ENCODE data around the gene HMCN2. TPM values are rescaled to one million over a fixed set of nuclear protein-coding genes. Genes with fewer than 3 reads are reported as not detected.

Gene HMCN2
- total RNA-seq, 4 donors from 2014 or later = 0.68 to 9.2 (median 4.7) TPM

DNA sequence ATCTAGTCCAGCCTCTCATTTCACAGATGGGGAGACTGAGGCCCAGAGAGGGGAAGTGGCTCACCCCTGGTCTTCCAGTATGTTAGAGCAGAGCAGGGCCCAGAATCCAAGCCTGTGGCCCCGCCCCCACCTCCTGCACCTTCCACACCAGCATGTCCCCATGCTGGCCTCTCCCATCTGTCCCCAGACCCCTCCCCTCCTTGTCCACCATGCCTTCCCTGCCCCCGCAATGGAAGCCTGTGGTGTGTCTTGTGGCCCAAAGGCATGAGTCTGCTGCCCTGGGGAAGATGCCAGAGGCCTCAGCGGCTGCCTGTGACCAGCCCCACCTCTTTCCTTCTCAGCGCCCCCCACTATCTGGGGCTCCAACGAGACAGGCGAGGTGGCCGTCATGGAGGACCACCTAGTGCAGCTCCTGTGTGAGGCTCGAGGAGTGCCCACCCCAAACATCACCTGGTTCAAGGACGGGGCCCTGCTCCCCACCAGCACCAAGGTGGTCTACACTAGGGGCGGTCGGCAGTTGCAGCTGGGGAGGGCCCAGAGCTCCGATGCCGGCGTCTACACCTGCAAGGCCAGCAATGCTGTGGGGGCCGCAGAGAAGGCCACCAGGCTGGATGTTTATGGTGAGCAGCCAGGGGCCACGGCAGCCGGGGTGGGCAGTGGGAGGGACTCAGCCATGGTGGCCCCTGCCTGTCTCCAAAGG, 87.2 kb downstream of the HMCN2 start:
- no peak for TF ChIP-seq CTCF (IDR thresholded peaks at IDR 0.05; ENCODE audit: low read depth)

- TF ChIP-seq CTCF (IDR thresholded peaks at IDR 0.05; ENCODE audit: low read depth) = no peak
Measured at GRCh38 chr9:130354378-130354777, 88.8 kb downstream of the HMCN2 start.

GRCh38 chr9:130354806-130355205, 89.2 kb downstream of the HMCN2 start:
- TF ChIP-seq CTCF (IDR thresholded peaks at IDR 0.05; ENCODE audit: low read depth) = no peak

DNA sequence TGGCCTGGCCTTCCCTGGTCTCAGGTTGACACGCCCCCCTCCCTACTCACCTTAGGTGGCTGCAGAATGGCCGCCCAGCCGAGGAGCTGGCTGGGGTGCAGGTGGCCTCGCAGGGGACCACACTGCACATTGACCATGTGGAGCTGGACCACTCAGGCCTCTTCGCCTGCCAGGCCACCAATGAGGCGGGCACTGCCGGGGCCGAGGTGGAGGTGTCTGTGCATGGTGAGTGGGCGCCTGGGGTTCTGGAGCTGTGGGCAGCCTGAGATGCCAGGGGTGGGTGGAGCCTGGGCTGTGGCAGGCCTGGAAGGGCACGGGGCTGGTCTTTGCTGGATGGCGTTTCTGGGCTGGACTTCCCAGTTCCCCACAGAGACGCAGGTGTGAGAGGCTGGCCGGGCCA, 90.5 kb downstream of the HMCN2 start:
- TF ChIP-seq CTCF (IDR thresholded peaks at IDR 0.05; ENCODE audit: low read depth) = no peak

DNA sequence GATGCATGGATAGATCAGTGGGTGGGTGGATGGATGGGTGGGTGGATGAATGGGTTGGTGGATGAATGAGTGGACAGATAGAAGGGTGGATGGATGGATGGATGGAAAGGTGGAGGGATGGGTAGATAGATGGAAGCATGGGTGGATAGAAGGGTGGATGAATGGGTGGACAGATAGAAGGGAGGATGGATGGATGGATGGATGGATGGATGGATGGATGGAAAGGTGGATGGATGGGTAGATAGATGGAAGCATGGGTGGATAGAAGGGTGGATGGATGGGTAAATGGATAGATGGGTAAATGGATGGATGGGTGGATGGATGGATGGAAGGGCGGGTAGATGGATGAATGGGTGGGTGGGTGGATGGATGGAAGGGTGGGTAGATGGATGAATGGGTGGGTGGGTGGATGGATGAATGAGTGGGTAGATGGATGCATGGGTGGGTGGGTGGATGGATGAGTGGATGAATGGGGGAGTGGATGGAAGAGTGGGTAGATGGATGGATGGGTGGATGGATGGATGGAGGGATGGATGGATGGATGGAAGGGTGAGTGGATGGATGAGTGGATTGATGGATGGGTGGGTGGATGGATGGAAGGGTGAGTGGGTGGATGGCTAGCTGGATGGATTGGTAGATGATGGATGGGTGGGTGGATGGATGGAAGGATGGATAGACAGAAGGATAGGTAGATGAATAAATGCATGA, 91.5 kb downstream of the HMCN2 start:
- TF ChIP-seq CTCF (IDR thresholded peaks at IDR 0.05; ENCODE audit: low read depth) = no peak

DNA sequence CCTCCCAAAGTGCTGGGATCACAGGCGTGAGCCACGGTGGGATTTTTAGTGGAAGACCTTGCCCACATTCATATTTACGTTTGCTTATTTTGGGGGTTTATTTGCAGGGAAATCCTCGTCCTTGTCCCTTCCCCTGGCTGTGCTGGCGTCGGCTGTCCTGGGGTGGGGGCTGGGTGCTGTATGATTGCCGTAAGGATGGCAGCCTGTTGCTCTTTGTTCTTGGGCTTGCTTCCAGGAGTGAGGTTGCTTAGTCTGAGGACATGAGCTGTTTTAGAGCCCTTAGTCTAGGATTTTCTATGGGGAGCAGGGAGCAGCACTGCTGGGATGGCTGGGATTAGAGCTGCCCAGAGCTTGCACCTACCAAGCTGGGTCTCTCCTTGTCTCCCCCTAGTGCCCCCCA, 93.4 kb downstream of the HMCN2 start:
- TF ChIP-seq CTCF (IDR thresholded peaks at IDR 0.05; ENCODE audit: low read depth) = no peak

- TF ChIP-seq CTCF (IDR thresholded peaks at IDR 0.05; ENCODE audit: low read depth) = no peak
Measured at GRCh38 chr9:130359819-130360218, 94.3 kb downstream of the HMCN2 start.
